ENCODE results near the gene PLIN3.
"Not testable (repeated sequence)": the region's sequence is repeated elsewhere in the genome, so short reads cannot be mapped to it uniquely, and the experiment has no call there.

The PLIN3 gene

GRCh38 chr19:4906963-4907362, 39.5 kb upstream of the PLIN3 start:
- in situ Hi-C loops (cut with MboI; ENCODE audit: low pct_unique_long_range_greater_than_20kb, low sequenced_read_pairs, unreplicated experiment), result no loop called here
- no peak for DNase-seq (ENCODE audit: low spot score)
- TF ChIP-seq CTCF (IDR thresholded peaks at IDR 0.05; ENCODE audit: extremely low read depth, insufficient read depth, missing control alignments), result no peak

GRCh38 chr19:4904481-4904880, 37.0 kb upstream of the PLIN3 start:
- no peak for DNase-seq (ENCODE audit: low spot score)
- in situ Hi-C loops (cut with MboI; ENCODE audit: low pct_unique_long_range_greater_than_20kb, low sequenced_read_pairs, unreplicated experiment), result no loop called here
- no peak for TF ChIP-seq CTCF (IDR thresholded peaks at IDR 0.05; ENCODE audit: extremely low read depth, insufficient read depth, missing control alignments)

GRCh38 chr19:4902796-4903195, 35.3 kb upstream of the PLIN3 start, which contains the start of gene ARRDC5:
ARRDC5 (minus strand) TSS chr19:4902896; CDS start chr19:4902825, 71 bp downstream.
- in situ Hi-C loops (cut with MboI; ENCODE audit: low pct_unique_long_range_greater_than_20kb, low sequenced_read_pairs, unreplicated experiment), result no loop called here
- DNase-seq (ENCODE audit: low spot score), result no peak
- TF ChIP-seq CTCF (IDR thresholded peaks at IDR 0.05; ENCODE audit: extremely low read depth, insufficient read depth, missing control alignments), result no peak

- DNase-seq (ENCODE audit: low spot score); in situ Hi-C loops (cut with MboI; ENCODE audit: low pct_unique_long_range_greater_than_20kb, low sequenced_read_pairs, unreplicated experiment): not testable (repeated sequence)
These were observed 33.4 kb upstream of the PLIN3 start for GRCh38 chr19:4900879-4901278.

- no peak for TF ChIP-seq CTCF (IDR thresholded peaks at IDR 0.05; ENCODE audit: extremely low read depth, insufficient read depth, missing control alignments)
- in situ Hi-C loops (cut with MboI; ENCODE audit: low pct_unique_long_range_greater_than_20kb, low sequenced_read_pairs, unreplicated experiment), result no loop called here
- no peak for DNase-seq (ENCODE audit: low spot score)
These were observed 29.7 kb upstream of the PLIN3 start for GRCh38 chr19:4897146-4897545.

GRCh38 chr19:4896372-4896771, 28.9 kb upstream of the PLIN3 start:
- DNase-seq (ENCODE audit: low spot score), result no peak
- in situ Hi-C loops (cut with MboI; ENCODE audit: low pct_unique_long_range_greater_than_20kb, low sequenced_read_pairs, unreplicated experiment), result no loop called here
- TF ChIP-seq CTCF (IDR thresholded peaks at IDR 0.05; ENCODE audit: extremely low read depth, insufficient read depth, missing control alignments), result no peak

GRCh38 chr19:4892962-4893361, 25.5 kb upstream of the PLIN3 start:
- in situ Hi-C loops (cut with MboI; ENCODE audit: low pct_unique_long_range_greater_than_20kb, low sequenced_read_pairs, unreplicated experiment), result not testable (repeated sequence)

GRCh38 chr19:4891066-4891465, 23.6 kb upstream of the PLIN3 start:
- in situ Hi-C loops (cut with MboI; ENCODE audit: low pct_unique_long_range_greater_than_20kb, low sequenced_read_pairs, unreplicated experiment), result no loop called here
- TF ChIP-seq CTCF (IDR thresholded peaks at IDR 0.05; ENCODE audit: extremely low read depth, insufficient read depth, missing control alignments), result no peak
- no peak for DNase-seq (ENCODE audit: low spot score)

More at GRCh38 chr19:4892962-4893361, 25.5 kb upstream of the PLIN3 start:
- not testable (repeated sequence) for DNase-seq (ENCODE audit: low spot score)
